OCI-LY7 (cell line): ENCODE results near the gene SH2D3C.

Source experiments
- EZH2phosphoT487 ChIP-seq: fragments of 200-600 bp; sonication (generic); IDR thresholded peaks from 2 replicates; pipeline ENCODE4 v1.6.1; 2018; ENCODE audit warnings: low read depth, borderline replicate concordance, mild to moderate bottlenecking, mixed run types, antibody characterized with exemption, low read length, moderate library complexity, mixed read lengths
- TF ChIP-seq, protein P1 (sequence below): fragments of 200-600 bp; sonication (generic); conservative IDR thresholded peaks from 2 replicates; pipeline ENCODE4 v1.5.1; 2014; ENCODE audit warnings: mild to moderate bottlenecking, antibody characterized with exemption, low read length, moderate library complexity, mixed read lengths

DNA sequence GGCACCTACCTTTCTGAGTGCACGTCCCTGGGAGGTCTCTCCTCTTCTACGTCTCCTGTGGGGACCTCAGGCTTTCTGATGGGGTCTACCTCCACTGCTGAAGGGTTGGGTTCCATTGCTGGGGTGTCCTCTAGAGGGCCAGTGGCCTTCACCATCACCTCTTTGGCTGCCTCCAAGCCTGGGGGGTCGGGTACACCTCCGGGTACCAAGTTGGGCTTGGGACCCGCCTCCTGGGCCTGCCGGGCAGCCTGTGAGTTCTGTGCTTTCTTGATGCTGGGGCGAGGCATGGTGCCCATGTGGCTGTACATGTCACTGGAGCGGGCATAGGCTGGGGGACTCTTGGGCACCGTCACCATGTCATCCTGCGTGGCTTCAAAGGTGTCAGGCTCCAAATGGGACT, 4.5 kb downstream of the SH2D3C start:
- TF ChIP-seq, protein P1, sequence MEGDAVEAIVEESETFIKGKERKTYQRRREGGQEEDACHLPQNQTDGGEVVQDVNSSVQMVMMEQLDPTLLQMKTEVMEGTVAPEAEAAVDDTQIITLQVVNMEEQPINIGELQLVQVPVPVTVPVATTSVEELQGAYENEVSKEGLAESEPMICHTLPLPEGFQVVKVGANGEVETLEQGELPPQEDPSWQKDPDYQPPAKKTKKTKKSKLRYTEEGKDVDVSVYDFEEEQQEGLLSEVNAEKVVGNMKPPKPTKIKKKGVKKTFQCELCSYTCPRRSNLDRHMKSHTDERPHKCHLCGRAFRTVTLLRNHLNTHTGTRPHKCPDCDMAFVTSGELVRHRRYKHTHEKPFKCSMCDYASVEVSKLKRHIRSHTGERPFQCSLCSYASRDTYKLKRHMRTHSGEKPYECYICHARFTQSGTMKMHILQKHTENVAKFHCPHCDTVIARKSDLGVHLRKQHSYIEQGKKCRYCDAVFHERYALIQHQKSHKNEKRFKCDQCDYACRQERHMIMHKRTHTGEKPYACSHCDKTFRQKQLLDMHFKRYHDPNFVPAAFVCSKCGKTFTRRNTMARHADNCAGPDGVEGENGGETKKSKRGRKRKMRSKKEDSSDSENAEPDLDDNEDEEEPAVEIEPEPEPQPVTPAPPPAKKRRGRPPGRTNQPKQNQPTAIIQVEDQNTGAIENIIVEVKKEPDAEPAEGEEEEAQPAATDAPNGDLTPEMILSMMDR: no peak
- no peak for TF ChIP-seq EZH2phosphoT487
